ENCODE results near the gene ZNF277.

Gene ZNF277

DNA sequence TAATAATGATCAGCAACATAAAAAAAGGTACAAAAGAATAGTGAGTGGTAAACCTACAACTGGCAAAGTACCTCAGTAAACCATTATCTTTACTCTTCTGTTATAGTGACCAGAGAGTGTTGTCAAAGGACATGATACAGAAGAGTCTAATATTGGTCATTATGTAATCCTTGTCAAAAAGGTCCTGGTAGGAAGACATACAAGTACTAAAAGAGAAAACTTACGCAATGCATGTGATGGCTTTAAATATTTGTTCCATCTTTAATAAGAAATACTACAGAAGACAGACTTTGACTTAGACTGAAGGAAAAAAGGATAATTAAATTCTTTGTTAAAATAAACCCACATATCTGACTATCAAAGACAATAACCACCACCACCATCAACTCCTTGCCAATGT lies 6.8 kb upstream of the ZNF277 start:
- no peak for DNase-seq (ENCODE audit: extremely low spot score)
- CTCF ChIA-PET: no interaction called here
- POLR2A ChIA-PET: no interaction called here
- TF ChIP-seq, protein P1, sequence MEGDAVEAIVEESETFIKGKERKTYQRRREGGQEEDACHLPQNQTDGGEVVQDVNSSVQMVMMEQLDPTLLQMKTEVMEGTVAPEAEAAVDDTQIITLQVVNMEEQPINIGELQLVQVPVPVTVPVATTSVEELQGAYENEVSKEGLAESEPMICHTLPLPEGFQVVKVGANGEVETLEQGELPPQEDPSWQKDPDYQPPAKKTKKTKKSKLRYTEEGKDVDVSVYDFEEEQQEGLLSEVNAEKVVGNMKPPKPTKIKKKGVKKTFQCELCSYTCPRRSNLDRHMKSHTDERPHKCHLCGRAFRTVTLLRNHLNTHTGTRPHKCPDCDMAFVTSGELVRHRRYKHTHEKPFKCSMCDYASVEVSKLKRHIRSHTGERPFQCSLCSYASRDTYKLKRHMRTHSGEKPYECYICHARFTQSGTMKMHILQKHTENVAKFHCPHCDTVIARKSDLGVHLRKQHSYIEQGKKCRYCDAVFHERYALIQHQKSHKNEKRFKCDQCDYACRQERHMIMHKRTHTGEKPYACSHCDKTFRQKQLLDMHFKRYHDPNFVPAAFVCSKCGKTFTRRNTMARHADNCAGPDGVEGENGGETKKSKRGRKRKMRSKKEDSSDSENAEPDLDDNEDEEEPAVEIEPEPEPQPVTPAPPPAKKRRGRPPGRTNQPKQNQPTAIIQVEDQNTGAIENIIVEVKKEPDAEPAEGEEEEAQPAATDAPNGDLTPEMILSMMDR (IDR thresholded peaks at IDR 0.05; ENCODE audit: control extremely low read depth, extremely low read depth, low read depth, missing control alignments): no peak

DNA sequence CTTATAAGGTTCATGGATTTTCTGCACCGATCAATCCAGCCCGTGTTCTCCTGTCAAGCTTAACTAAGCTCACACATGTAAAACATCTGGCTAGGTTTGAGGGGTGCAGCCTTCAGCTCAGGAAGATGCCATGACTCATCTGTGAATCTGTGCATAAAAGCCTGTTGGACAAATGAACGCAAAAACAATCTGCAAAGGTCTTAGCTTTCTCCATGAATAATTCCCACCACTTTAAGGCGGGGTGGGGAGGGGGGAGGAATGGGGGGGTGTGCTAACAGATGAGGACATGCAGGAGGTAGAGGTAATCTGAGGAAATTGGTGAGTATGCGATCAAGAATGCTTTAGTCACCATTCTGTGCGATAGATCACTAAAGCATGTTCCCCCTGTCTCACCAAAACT lies 5.1 kb upstream of the ZNF277 start:
- ChIA-PET POLR2A (no interaction called here), CTCF (interaction anchor here (1.0 to 1.4 kb wide), 4 partner anchors 9 to 26 kb away, joined by 3 to 4 read pairs (median 4); no protein-coding TSS in a partner anchor)
- TF ChIP-seq, protein P1 (IDR thresholded peaks at IDR 0.05; ENCODE audit: control extremely low read depth, extremely low read depth, low read depth, missing control alignments): no peak
- no peak for DNase-seq (ENCODE audit: extremely low spot score)

DNA sequence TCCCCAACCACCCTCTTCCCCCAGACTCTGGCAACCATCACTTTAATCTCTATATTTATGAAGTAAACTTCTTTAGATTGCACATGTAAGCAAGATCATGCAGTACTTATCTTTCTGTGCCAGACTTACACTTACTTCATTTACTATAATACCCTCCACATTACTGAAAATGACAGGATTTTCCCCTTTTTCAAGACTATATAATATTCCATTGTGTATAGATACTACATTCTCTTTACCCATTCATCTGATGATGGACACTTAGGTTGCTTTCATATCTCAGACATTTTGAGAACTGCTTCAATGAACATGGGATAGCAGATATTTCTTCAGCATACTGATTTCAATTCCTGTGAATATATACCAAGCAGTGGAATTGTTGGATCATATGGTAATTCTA lies 4.7 kb upstream of the ZNF277 start:
- TF ChIP-seq, protein P1 (IDR thresholded peaks at IDR 0.05; ENCODE audit: control extremely low read depth, extremely low read depth, low read depth, missing control alignments): no peak
- CTCF ChIA-PET: interaction anchor here (1.0 to 1.4 kb wide), 3 partner anchors 9 to 19 kb away, joined by 3 to 4 read pairs (median 3); no protein-coding TSS in a partner anchor
- POLR2A ChIA-PET: no interaction called here
- no peak for DNase-seq (ENCODE audit: extremely low spot score)

DNA sequence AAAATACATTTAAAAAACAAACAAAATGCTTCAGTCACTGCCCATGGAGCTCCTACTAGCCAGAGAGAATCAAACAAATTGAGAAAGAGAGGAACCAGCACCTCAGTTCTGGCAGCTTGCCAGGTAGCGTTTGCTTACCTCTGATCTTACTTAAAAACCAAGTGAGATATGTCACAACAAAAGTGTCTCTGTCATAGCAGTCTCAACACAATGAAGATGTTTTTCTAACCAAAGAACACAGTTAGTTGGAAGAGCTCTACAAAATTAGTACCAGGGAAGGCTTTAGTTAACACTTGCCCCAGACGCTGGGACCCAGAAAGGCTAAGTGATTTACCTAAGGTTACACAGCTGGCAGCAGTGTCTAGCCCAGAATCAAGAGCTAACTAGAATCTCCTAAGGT lies 3.7 kb upstream of the ZNF277 start:
- TF ChIP-seq, protein P1 (IDR thresholded peaks at IDR 0.05; ENCODE audit: control extremely low read depth, extremely low read depth, low read depth, missing control alignments): no peak
- DNase-seq (ENCODE audit: extremely low spot score): no peak
- ChIA-PET CTCF (interaction anchor here (1.2 kb wide), 1 partner anchor 15 kb away, joined by 3 read pairs; no protein-coding TSS in a partner anchor), POLR2A (no interaction called here)

DNA sequence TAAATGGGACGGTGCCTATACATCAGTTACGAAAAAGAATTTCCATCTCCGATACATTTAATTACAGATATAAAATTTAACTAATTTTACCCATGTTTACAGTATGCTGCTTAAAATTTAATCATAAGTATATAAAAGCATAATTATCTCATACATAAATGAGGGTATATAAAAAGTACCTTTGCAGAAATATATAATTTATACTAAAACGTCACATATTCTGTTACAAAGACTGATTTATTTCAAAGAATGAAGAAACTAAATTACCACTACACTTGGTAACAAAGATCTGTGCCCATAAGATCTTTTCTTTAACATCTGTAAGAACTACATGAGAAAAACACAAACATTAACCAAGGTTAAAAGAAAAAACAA lies 3.1 kb upstream of the ZNF277 start:
- DNase-seq (ENCODE audit: extremely low spot score): no peak
- TF ChIP-seq, protein P1 (IDR thresholded peaks at IDR 0.05; ENCODE audit: control extremely low read depth, extremely low read depth, low read depth, missing control alignments): no peak
- POLR2A ChIA-PET: no interaction called here
- CTCF ChIA-PET: no interaction called here

DNA sequence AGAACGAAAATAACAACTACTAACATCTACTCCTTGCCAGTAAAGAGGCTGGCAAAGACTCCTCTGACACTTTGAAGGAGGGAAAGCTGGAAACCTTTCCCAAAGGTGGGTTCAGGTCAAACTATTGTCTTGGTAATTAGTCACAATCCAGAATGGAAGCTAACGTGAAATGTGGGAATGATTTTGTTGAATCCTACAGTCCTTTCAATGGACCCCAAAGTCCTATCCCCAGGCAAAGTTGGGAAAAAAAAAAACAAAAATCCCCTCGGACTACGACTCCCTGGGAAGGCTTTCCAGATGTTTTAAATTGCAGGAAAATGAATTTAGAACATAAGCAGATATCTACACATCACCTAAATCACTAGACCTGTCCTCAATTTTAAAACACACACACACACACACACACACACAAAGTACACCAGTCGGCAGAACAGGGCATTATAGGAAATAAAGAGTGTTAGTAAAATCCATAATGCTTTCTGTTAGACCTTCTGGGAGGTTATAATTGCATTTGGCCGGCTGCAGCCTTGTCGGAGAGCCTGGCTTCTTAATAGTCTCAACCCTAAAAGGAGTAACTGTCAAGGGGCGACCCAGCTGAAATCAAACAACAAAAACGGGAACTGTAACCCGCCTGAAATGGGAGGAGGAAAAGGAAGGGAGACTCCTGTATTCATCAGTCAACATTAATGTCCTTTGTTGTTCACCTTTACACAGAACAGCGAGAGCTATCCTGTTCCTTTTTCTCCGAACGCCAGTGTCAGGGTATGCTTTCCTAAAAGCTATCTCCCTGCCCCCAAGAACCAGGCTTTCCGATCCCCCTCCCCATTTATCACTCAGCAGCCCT lies 1.8 kb upstream of the ZNF277 start:
- POLR2A ChIA-PET: interaction anchor here (1.5 kb wide), 1 partner anchor 245 kb away, joined by 3 read pairs; the partner anchor contains the start of gene IFRD1
- TF ChIP-seq, protein P1 (IDR thresholded peaks at IDR 0.05; ENCODE audit: control extremely low read depth, extremely low read depth, low read depth, missing control alignments): no peak
- CTCF ChIA-PET: interaction anchor here (1.4 kb wide), 1 partner anchor 10 kb away, joined by 4 read pairs; no protein-coding TSS in a partner anchor
- DNase-seq (ENCODE audit: extremely low spot score): peak; percentile 18

All from GM10248 (cell line).